Measurements from ENCODE around the gene SEPTIN3. TPM values are rescaled to one million over a fixed set of nuclear protein-coding genes. Genes with fewer than 3 reads are reported as not detected.

The SEPTIN3 gene
- total and polyA plus RNA-seq, 2 of the 8 experiments (the other 6 are each of a cell fraction or from before 2014, with no cell fraction given), result 38.9 to 52.9 TPM

DNA sequence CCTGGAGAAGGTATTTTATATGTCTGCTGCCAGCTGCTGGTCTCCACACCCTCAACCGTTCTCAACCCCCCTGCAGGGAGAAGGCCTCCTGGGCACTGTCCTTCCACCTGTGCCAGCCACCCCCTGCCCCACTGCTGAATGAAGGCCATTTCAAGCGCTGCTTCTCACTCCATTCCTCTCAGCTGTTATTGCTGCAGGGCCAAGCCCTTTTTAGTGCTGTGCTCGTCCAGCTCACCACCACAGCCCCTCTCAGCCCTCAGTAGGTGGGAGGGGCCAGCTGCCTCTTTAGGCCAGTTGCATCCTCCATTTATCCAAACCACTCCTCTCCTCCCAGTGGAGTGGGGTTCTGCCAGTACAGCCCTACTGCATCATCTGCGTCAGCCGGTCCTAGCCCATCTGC is 27.6 kb downstream of the SEPTIN3 start:
- Histone ChIP-seq H3K23me2 (ENCODE audit: low read depth, low read length) (no peaks in the 10 kb centered on the region), H2BK5ac (ENCODE audit: low read depth, low read length) (no peak overlapping the region), H3K4me1 (replicated peaks in 1 of 4; ENCODE audit: control insufficient read depth in 3 of 4, insufficient read depth in 4 of 4, low read length in 3 of 4) (0 out of 7 replicates have a peak, but pooled peaks cover 0 to 2% (median 0%) of the 10 kb centered on the region in 4 experiments), H3K4me3 (ENCODE audit: extremely low read depth in 1 of 4, insufficient read depth in 2 of 4, low read depth in 3 of 4, low read length in 4 of 4) (no peak overlapping the region), H4K8ac (ENCODE audit: extremely low read depth, insufficient read depth, low read length) (no peak overlapping the region; the same call in 1 of the 2 replicates), H3K23ac (ENCODE audit: insufficient read length) (no peak overlapping the region), H2BK20ac (ENCODE audit: low read length) (no peak overlapping the region), H3K18ac (ENCODE audit: extremely low read depth, low read length) (no peak overlapping the region), H3K9me3 (ENCODE audit: insufficient read depth in 2 of 2, low read depth in 1 of 2, low read length in 1 of 2) (peaks cover 0 to 4% of the 10 kb centered on the region in 2 experiments; a peak in 1 of 4 replicates), H3K9ac (replicated peaks in 1 of 4; ENCODE audit: extremely low read depth in 1 of 4, low read depth in 3 of 4, low read length in 3 of 4) (no peak overlapping the region), H2AK5ac (ENCODE audit: low read depth, low read length) (no peak overlapping the region), H2BK120ac (replicated peaks; ENCODE audit: low read depth, low read length) (no peak overlapping the region), H2BK12ac (ENCODE audit: low read depth, low read length) (no peak overlapping the region), H3K79me1 (ENCODE audit: low read depth, low read length) (no peaks in the 10 kb centered on the region), H2BK15ac (ENCODE audit: low read length) (no peak overlapping the region), H2AFZ (ENCODE audit: low read length) (no peak overlapping the region), H4K20me1 (replicated peaks in 1 of 2; ENCODE audit: control insufficient read depth in 1 of 2, insufficient read depth in 2 of 2, low read length in 2 of 2) (no peaks in the 10 kb centered on the region), H3K56ac (replicated peaks; ENCODE audit: insufficient read length, low read depth, low read length) (no peak overlapping the region), H4K91ac (replicated peaks; ENCODE audit: insufficient read length, low read length) (no peak overlapping the region), H3K27me3 (replicated peaks in 1 of 4; ENCODE audit: control insufficient read depth in 3 of 4, extremely low read depth in 1 of 4, insufficient read depth in 3 of 4, low read length in 3 of 4) (no peaks in the 10 kb centered on the region; a peak in 1 of 7 replicates), H4K5ac (ENCODE audit: insufficient read length, low read depth, low read length) (no peak overlapping the region), H3K79me2 (ENCODE audit: control insufficient read depth in 1 of 2, insufficient read depth in 2 of 2, low read length in 2 of 2) (no peaks in the 10 kb centered on the region), H3K4me2 (ENCODE audit: insufficient read depth in 1 of 2, low read depth in 2 of 2, low read length in 2 of 2) (no peak overlapping the region), H3K14ac (ENCODE audit: insufficient read length) (no peak overlapping the region), H3K36me3 (ENCODE audit: control insufficient read depth in 2 of 4, insufficient read depth in 4 of 4, low read length in 3 of 4) (peaks cover 6 to 34% (median 23%) of the 10 kb centered on the region in 4 experiments; a peak in 5 of 8 replicates), H3K4ac (replicated peaks; ENCODE audit: insufficient read length, low read depth, low read length) (no peak overlapping the region), H3K27ac (ENCODE audit: low read depth, low read length) (no peak overlapping the region)
- WGBS, 2 experiments (ENCODE audit: extremely low coverage in 1 of 2, insufficient coverage in 1 of 2, insufficient read length in 1 of 2, insufficient replicate concordance in 2 of 2, low coverage in 1 of 2, low lambda C conversion rate in 2 of 2, missing lambda C conversion rate in 1 of 2), result 83% methylated on average over 5 of the region's 5 CpGs; no CpG with 5 or more reads in 1 of the 2 experiments
- POLR2A ChIA-PET (ENCODE audit: partially characterized antibody), result interaction anchor here (1.0 kb wide), 1 partner anchor 196 kb away, joined by 3 read pairs; the partner anchor contains the start of gene CCDC134
- FAIRE-seq, result no peak
- CTCF ChIA-PET (ENCODE audit: partially characterized antibody), result interaction anchor here (0.8 to 1.1 kb wide), 2 partner anchors 9 to 116 kb away, joined by 3 read pairs; no protein-coding TSS in a partner anchor
- TF ChIP-seq JUND (IDR thresholded peaks at IDR 0.05; ENCODE audit: low read length) (no peak), KDM5A (IDR thresholded peaks at IDR 0.05; ENCODE audit: low read length) (no peak), PHF8 (conservative IDR thresholded peaks at IDR 0.05; ENCODE audit: low read depth, low read length) (no peak), FOSL1 (IDR thresholded peaks at IDR 0.05; ENCODE audit: insufficient read depth, low read depth, low read length) (no peak), SRF (IDR thresholded peaks at IDR 0.05; ENCODE audit: low read depth, low read length) (no peak), CEBPB (IDR thresholded peaks at IDR 0.05; ENCODE audit: low read depth, low read length) (no peak), BRCA1 (IDR thresholded peaks at IDR 0.05; ENCODE audit: low read depth, low read length) (no peak)
- DNase-seq (ENCODE audit: low read depth in 1 of 2, low spot score in 2 of 2), result no peak
